ENCODE results near the gene LRRC3. TPM values are rescaled to one million over a fixed set of nuclear protein-coding genes. Genes with fewer than 3 reads are reported as not detected.
A peak's percentile ranks its signal among the peaks of the same experiment; 100 is the strongest.

Gene LRRC3
- total and polyA plus RNA-seq, 2 of the 8 experiments (the other 6 are each of a cell fraction or from before 2014, with no cell fraction given), result 3.1 to 5.4 TPM

DNA sequence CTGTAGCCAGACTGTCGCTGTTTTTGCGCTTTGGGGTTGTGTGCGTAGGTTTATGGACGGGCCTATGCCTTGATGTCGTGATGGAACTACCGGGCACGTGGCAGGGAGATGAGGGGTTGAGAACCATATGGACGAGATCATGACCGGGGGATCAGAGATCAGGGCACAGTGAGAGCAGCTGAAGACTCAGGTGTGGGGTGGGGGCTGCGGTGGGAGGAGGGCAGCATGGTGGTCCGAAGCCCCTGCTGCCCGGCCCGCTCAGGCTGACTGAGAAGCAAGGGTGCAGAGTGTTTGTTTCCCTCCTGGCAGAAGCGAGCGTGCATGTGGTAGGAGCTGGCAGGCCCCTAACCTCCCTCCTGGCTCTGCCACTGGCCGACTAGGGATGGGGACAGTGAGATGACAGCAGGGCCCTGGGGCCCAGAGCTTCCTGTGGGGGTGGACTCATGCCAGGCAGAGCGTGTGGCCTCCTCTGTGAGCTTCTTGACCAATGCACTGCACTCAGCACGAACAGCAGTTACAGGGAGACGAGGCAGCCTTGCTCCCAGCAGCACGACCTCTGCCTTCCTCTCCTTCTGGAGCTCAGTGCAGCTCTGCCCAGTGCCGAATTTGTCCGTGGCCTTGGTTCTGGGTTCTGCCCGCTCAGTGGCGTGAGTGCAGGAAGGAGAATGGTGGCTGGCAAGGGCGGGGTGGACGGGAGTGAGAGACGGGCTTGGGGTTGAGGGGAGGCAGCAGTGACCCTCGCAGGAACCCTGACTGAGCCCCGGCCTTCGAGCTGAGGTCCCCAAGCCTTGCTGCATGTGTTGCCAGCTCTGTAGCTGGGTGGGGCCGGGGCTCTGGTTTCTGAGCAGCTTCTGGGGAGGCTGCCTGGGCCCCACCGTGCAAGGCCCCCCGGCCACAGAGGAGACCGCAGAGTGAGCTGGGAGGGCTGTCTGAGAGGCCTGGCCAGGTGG, 22.2 kb upstream of the LRRC3 start:
- Histone ChIP-seq H3K4ac (replicated peaks; ENCODE audit: insufficient read length, low read depth, low read length) (no peak overlapping the region), H2AK5ac (ENCODE audit: low read depth, low read length) (no peak overlapping the region), H3K14ac (ENCODE audit: insufficient read length) (no peak overlapping the region), H3K79me2 (ENCODE audit: control insufficient read depth in 1 of 2, insufficient read depth in 2 of 2, low read length in 2 of 2) (no peaks in the 10 kb centered on the region), H3K56ac (replicated peaks; ENCODE audit: insufficient read length, low read depth, low read length) (no peak overlapping the region), H3K23ac (ENCODE audit: insufficient read length) (no peak overlapping the region), H2BK20ac (ENCODE audit: low read length) (no peak overlapping the region), H2BK5ac (ENCODE audit: low read depth, low read length) (no peak overlapping the region), H2BK12ac (ENCODE audit: low read depth, low read length) (no peak overlapping the region), H3K23me2 (ENCODE audit: low read depth, low read length) (0 out of 2 replicates have a peak, but pooled peaks cover 1% of the 10 kb centered on the region), H2AFZ (ENCODE audit: low read length) (no peak overlapping the region), H3K9ac (replicated peaks in 1 of 4; ENCODE audit: extremely low read depth in 1 of 4, low read depth in 3 of 4, low read length in 3 of 4) (no peak overlapping the region), H3K18ac (ENCODE audit: extremely low read depth, low read length) (no peak overlapping the region), H4K8ac (ENCODE audit: extremely low read depth, insufficient read depth, low read length) (no peak overlapping the region), H3K27ac (ENCODE audit: low read depth, low read length) (no peak overlapping the region), H3K27me3 (replicated peaks in 1 of 4; ENCODE audit: control insufficient read depth in 3 of 4, extremely low read depth in 1 of 4, insufficient read depth in 3 of 4, low read length in 3 of 4) (no peaks in the 10 kb centered on the region), H3K4me2 (ENCODE audit: insufficient read depth in 1 of 2, low read depth in 2 of 2, low read length in 2 of 2) (no peak overlapping the region), H3K79me1 (ENCODE audit: low read depth, low read length) (no peaks in the 10 kb centered on the region), H3K4me3 (ENCODE audit: extremely low read depth in 1 of 4, insufficient read depth in 2 of 4, low read depth in 3 of 4, low read length in 4 of 4) (no peak overlapping the region), H3K4me1 (replicated peaks in 1 of 4; ENCODE audit: control insufficient read depth in 3 of 4, insufficient read depth in 4 of 4, low read length in 3 of 4) (no peaks in the 10 kb centered on the region; a peak in 1 of 7 replicates), H4K91ac (replicated peaks; ENCODE audit: insufficient read length, low read length) (no peak overlapping the region), H4K20me1 (replicated peaks in 1 of 2; ENCODE audit: control insufficient read depth in 1 of 2, insufficient read depth in 2 of 2, low read length in 2 of 2) (no peaks in the 10 kb centered on the region), H4K5ac (ENCODE audit: insufficient read length, low read depth, low read length) (no peak overlapping the region), H3K36me3 (ENCODE audit: control insufficient read depth in 2 of 4, insufficient read depth in 4 of 4, low read length in 3 of 4) (no peaks in the 10 kb centered on the region), H2BK15ac (ENCODE audit: low read length) (no peak overlapping the region), H2BK120ac (replicated peaks; ENCODE audit: low read depth, low read length) (no peak overlapping the region), H3K9me3 (ENCODE audit: insufficient read depth in 2 of 2, low read depth in 1 of 2, low read length in 1 of 2) (peaks cover 0 to 4% of the 10 kb centered on the region in 2 experiments; a peak in 1 of 4 replicates)
- DNase-seq (ENCODE audit: low read depth in 1 of 2, low spot score in 2 of 2), result peak in 1 of 2 experiments; percentile 33
- POLR2A ChIA-PET (ENCODE audit: partially characterized antibody), result interaction anchor here (0.8 to 1.5 kb wide), 2 partner anchors 11 to 41 kb away, joined by 3 to 4 read pairs; no protein-coding TSS in a partner anchor
- CTCF ChIA-PET (ENCODE audit: partially characterized antibody), result interaction anchor here (0.8 to 3.7 kb wide), 9 partner anchors 11 to 129 kb away, joined by 3 to 20 read pairs (median 3); no protein-coding TSS in a partner anchor
- WGBS, 2 experiments (ENCODE audit: extremely low coverage in 1 of 2, insufficient coverage in 1 of 2, insufficient read length in 1 of 2, insufficient replicate concordance in 2 of 2, low coverage in 1 of 2, low lambda C conversion rate in 2 of 2, missing lambda C conversion rate in 1 of 2), result 90% methylated on average over 31 of the region's 34 CpGs; no CpG with 5 or more reads in 1 of the 2 experiments
- no peak for FAIRE-seq
- TF ChIP-seq USF2 (IDR thresholded peaks at IDR 0.05; ENCODE audit: low read length), result no peak
- no peak for TF ChIP-seq FOSL1 (IDR thresholded peaks at IDR 0.05; ENCODE audit: insufficient read depth, low read depth, low read length)
- no peak for TF ChIP-seq RBBP5 (IDR thresholded peaks at IDR 0.05; ENCODE audit: borderline replicate concordance, low read depth, low read length)
- no peak for TF ChIP-seq KDM1A (IDR thresholded peaks at IDR 0.05; ENCODE audit: borderline replicate concordance, low read length)
- no peak for TF ChIP-seq ASH2L (IDR thresholded peaks at IDR 0.05; ENCODE audit: low read length)
- no peak for TF ChIP-seq MAFK (IDR thresholded peaks at IDR 0.05; ENCODE audit: low read depth, low read length)
- no peak for TF ChIP-seq RFX5 (IDR thresholded peaks at IDR 0.05; ENCODE audit: borderline replicate concordance, low read depth, low read length)
- TF ChIP-seq CBX8 (IDR thresholded peaks at IDR 0.05; ENCODE audit: borderline replicate concordance, low read depth, low read length), result no peak
- TF ChIP-seq NRF1 (IDR thresholded peaks at IDR 0.05; ENCODE audit: low read depth, low read length), result no peak

Measured in H1 (cell line).